ENCODE data around the gene DNAJC13. TPM values are rescaled to one million over a fixed set of nuclear protein-coding genes. Genes with fewer than 3 reads are reported as not detected.

DNAJC13 gene
- total and polyA plus RNA-seq, 2 of the 8 experiments (the other 6 are each of a cell fraction or from before 2014, with no cell fraction given): 7.9 to 28.8 TPM

GRCh38 chr3:132503559-132503958 lies 86.3 kb downstream of the DNAJC13 start (continued):
- no peak for TF ChIP-seq CEBPB (IDR thresholded peaks at IDR 0.05; ENCODE audit: low read depth, low read length)
- no peak for TF ChIP-seq KDM5A (IDR thresholded peaks at IDR 0.05; ENCODE audit: low read length)
- TF ChIP-seq TAF1 (IDR thresholded peaks at IDR 0.05; ENCODE audit: low read depth, low read length): no peak
- TF ChIP-seq SRF (IDR thresholded peaks at IDR 0.05; ENCODE audit: low read depth, low read length): no peak
- TF ChIP-seq RNF2 (IDR thresholded peaks at IDR 0.05; ENCODE audit: borderline replicate concordance, low read depth, low read length, missing control alignments, poor library complexity, severe bottlenecking): no peak
- TF ChIP-seq TAF7 (optimal IDR thresholded peaks at IDR 0.05; ENCODE audit: borderline replicate concordance, low read depth, low read length): no peak
